NCI-H2227 (cell line): ENCODE measurements around the gene LEKR1.
A peak's percentile ranks its signal among the peaks of the same experiment; 100 is the strongest.
"Not testable (repeated sequence)": the region's sequence is repeated elsewhere in the genome, so short reads cannot be mapped to it uniquely, and the experiment has no call there.

Source experiments
- DNase-seq: peaks from one replicate; lab custom pipeline; 2025; ENCODE audit not compliant: unreplicated experiment; lab: John Stamatoyannopoulos, UW

Gene LEKR1

GRCh38 chr3:156803952-156804741 is 22.0 kb upstream of the LEKR1 start:
- DNase-seq: no peak

- DNase-seq: no peak
These were observed 19.5 kb upstream of the LEKR1 start for GRCh38 chr3:156806698-156807097.

- no peak for DNase-seq
These were observed 18.1 kb upstream of the LEKR1 start for GRCh38 chr3:156808025-156808424.

- DNase-seq: no peak
These were observed 14.9 kb upstream of the LEKR1 start for GRCh38 chr3:156811089-156811862.

- no peak for DNase-seq
These were observed 13.4 kb upstream of the LEKR1 start for GRCh38 chr3:156812521-156813335.

- no peak for DNase-seq
These were observed 11.9 kb upstream of the LEKR1 start for GRCh38 chr3:156814295-156814694.

GRCh38 chr3:156816091-156816793 is 9.9 kb upstream of the LEKR1 start:
- DNase-seq: no peak

- DNase-seq: peak; percentile 80
These were observed 9.1 kb upstream of the LEKR1 start for GRCh38 chr3:156816794-156817645.

- no peak for DNase-seq
These were observed 8.4 kb upstream of the LEKR1 start for GRCh38 chr3:156817646-156818272.

GRCh38 chr3:156818273-156818651 is 7.9 kb upstream of the LEKR1 start:
- no peak for DNase-seq

- no peak for DNase-seq
These were observed 7.3 kb upstream of the LEKR1 start for GRCh38 chr3:156818890-156819289.

GRCh38 chr3:156819842-156820691 is 6.1 kb upstream of the LEKR1 start:
- no peak for DNase-seq

- DNase-seq: no peak
These were observed 5.5 kb upstream of the LEKR1 start for GRCh38 chr3:156820692-156821080.

- not testable (repeated sequence) for DNase-seq
These were observed 3.4 kb upstream of the LEKR1 start for GRCh38 chr3:156822626-156823260.

GRCh38 chr3:156825795-156826143 is 384 bp upstream of the LEKR1 start:
- DNase-seq: no peak

- no peak for DNase-seq
These were observed 1.0 kb downstream of the LEKR1 start for GRCh38 chr3:156826896-156827882.

- no peak for DNase-seq
These were observed 4.9 kb downstream of the LEKR1 start for GRCh38 chr3:156831006-156831405.
